H1 (cell line): Measurements from ENCODE around the gene EPS8L1. TPM values are rescaled to one million over a fixed set of nuclear protein-coding genes. Genes with fewer than 3 reads are reported as not detected.

Experiments used
- CTCF ChIA-PET: fragments of 300-600 bp; sonication (Branson Sonifier 250); formaldehyde crosslinking; loops from one replicate; lab custom pipeline; 2021; ENCODE audit not compliant: partially characterized antibody; lab: Charles Lee
- POLR2A ChIA-PET: fragments of 300-600 bp; sonication (Branson Sonifier 250); formaldehyde crosslinking; loops from one replicate; lab custom pipeline; 2021; ENCODE audit warnings: inconsistent platforms; ENCODE audit not compliant: partially characterized antibody; lab: Charles Lee
- DNase-seq, 2 experiments: peaks; one replicate each; pipeline versions ENCODE4 v3.0.0 to v3.0.0-alpha.2; 2010 to 2022; ENCODE audit warnings: low spot score in 2 of 2, low read depth in 1 of 2, mixed read lengths in 1 of 2
- FAIRE-seq: peaks from 2 replicates; lab custom pipeline; 2011; peaks lifted over from hg19 to GRCh38; lab: Jason Lieb, UNC
- H2AFZ ChIP-seq: 2 replicates; pipeline ENCODE4 v1.8.1; 2012; ENCODE audit warnings: low read length, inconsistent platforms
- H2AK5ac ChIP-seq: 2 replicates; pipeline ENCODE4 v1.6.1; 2013; ENCODE audit warnings: low read depth, low read length
- H2BK120ac ChIP-seq: replicated peaks from 2 replicates; pipeline ENCODE3; 2013; ENCODE audit warnings: low read depth, low read length, inconsistent platforms
- H2BK12ac ChIP-seq: 2 replicates; pipeline ENCODE4 v1.6.1; 2013; ENCODE audit warnings: low read depth, low read length
- H2BK15ac ChIP-seq: 2 replicates; pipeline ENCODE4 v1.6.1; 2013; ENCODE audit warnings: low read length
- H2BK20ac ChIP-seq: 2 replicates; pipeline ENCODE4 v1.6.1; 2013; ENCODE audit warnings: low read length
- H2BK5ac ChIP-seq: 2 replicates; pipeline ENCODE4 v1.6.1; 2013; ENCODE audit warnings: low read depth, low read length
- H3K14ac ChIP-seq: 2 replicates; pipeline ENCODE4 v1.6.1; 2013; ENCODE audit warnings: inconsistent platforms; ENCODE audit not compliant: insufficient read length
- H3K18ac ChIP-seq: 2 replicates; pipeline ENCODE4 v1.6.1; 2013; ENCODE audit warnings: low read length; ENCODE audit errors: extremely low read depth
- H3K23ac ChIP-seq: 2 replicates; pipeline ENCODE4 v1.6.1; 2013; ENCODE audit warnings: inconsistent platforms; ENCODE audit not compliant: insufficient read length
- H3K23me2 ChIP-seq: 2 replicates; pipeline ENCODE4 v1.6.1; 2013; ENCODE audit warnings: low read depth, low read length
- H3K27ac ChIP-seq: 2 replicates; pipeline ENCODE4 v1.6.1; 2011; ENCODE audit warnings: low read depth, low read length, inconsistent platforms
- H3K27me3 ChIP-seq, 4 experiments: replicated peaks in 1 of 4; 1 replicate in 1 of 4; 2 replicates in 3 of 4; pipeline versions ENCODE4 v1.6.1 to v1.8.1; 2011 to 2013; ENCODE audit warnings: low read length in 3 of 4, mild to moderate bottlenecking in 3 of 4, inconsistent platforms in 2 of 4, mixed read lengths in 2 of 4, moderate library complexity in 1 of 4; ENCODE audit not compliant: control insufficient read depth in 3 of 4, insufficient read depth in 3 of 4; ENCODE audit errors: extremely low read depth in 1 of 4
- H3K36me3 ChIP-seq, 4 experiments: 2 replicates each; pipeline versions ENCODE4 v1.6.1 to v1.8.1; 2011 to 2013; ENCODE audit warnings: mild to moderate bottlenecking in 4 of 4, low read length in 3 of 4, moderate library complexity in 2 of 4, control low read depth in 1 of 4, inconsistent platforms in 1 of 4; ENCODE audit not compliant: insufficient read depth in 4 of 4, control insufficient read depth in 2 of 4
- H3K4ac ChIP-seq: replicated peaks from 2 replicates; pipeline ENCODE3; 2013; ENCODE audit warnings: low read length, low read depth, mixed read lengths, inconsistent platforms; ENCODE audit not compliant: insufficient read length
- H3K4me1 ChIP-seq, 4 experiments: replicated peaks in 1 of 4; 1 replicate in 1 of 4; 2 replicates in 3 of 4; pipeline versions ENCODE4 v1.6.1 to v1.8.1; 2011 to 2013; ENCODE audit warnings: low read length in 3 of 4, inconsistent platforms in 2 of 4, mixed read lengths in 1 of 4; ENCODE audit not compliant: insufficient read depth in 4 of 4, control insufficient read depth in 3 of 4
- H3K4me2 ChIP-seq, 2 experiments: 2 replicates each; pipeline versions ENCODE4 v1.6.1 to v1.8.1; 2011 to 2013; ENCODE audit warnings: low read depth in 2 of 2, low read length in 2 of 2, control low read depth in 1 of 2, inconsistent platforms in 1 of 2, mild to moderate bottlenecking in 1 of 2; ENCODE audit not compliant: insufficient read depth in 1 of 2
- H3K4me3 ChIP-seq, 4 experiments: fragments of 200-600, 300-600 bp in 1 of 4; sonication (generic), shearing (Covaris generic), sonication (Bioruptor Twin) in 1 of 4; 2 replicates each; pipeline versions ENCODE4 v1.5.1 to v1.8.1; 2011 to 2016; ENCODE audit warnings: low read length in 4 of 4, low read depth in 3 of 4, control low read depth in 2 of 4, inconsistent platforms in 2 of 4, mild to moderate bottlenecking in 2 of 4, mixed read lengths in 1 of 4, moderate library complexity in 1 of 4; ENCODE audit not compliant: insufficient read depth in 2 of 4; ENCODE audit errors: extremely low read depth in 1 of 4
- H3K56ac ChIP-seq: replicated peaks from 2 replicates; pipeline ENCODE3; 2013; ENCODE audit warnings: low read depth, mild to moderate bottlenecking, mixed read lengths, low read length, inconsistent platforms; ENCODE audit not compliant: insufficient read length
- H3K79me1 ChIP-seq: 2 replicates; pipeline ENCODE4 v1.6.1; 2013; ENCODE audit warnings: low read depth, low read length, control low read depth
- H3K79me2 ChIP-seq, 2 experiments: 2 replicates each; pipeline versions ENCODE4 v1.6.1 to v1.8.1; 2012 to 2013; ENCODE audit warnings: low read length in 2 of 2, mild to moderate bottlenecking in 2 of 2, inconsistent platforms in 1 of 2; ENCODE audit not compliant: insufficient read depth in 2 of 2, control insufficient read depth in 1 of 2
- H3K9ac ChIP-seq, 4 experiments: replicated peaks in 1 of 4; 1 replicate in 1 of 4; 2 replicates in 3 of 4; pipeline versions ENCODE4 v1.6.1 to v1.8.1; 2011 to 2013; ENCODE audit warnings: low read depth in 3 of 4, low read length in 3 of 4, control low read depth in 2 of 4, mild to moderate bottlenecking in 2 of 4, moderate library complexity in 2 of 4, inconsistent platforms in 1 of 4; ENCODE audit errors: extremely low read depth in 1 of 4
- H3K9me3 ChIP-seq, 2 experiments: 2 replicates each; pipeline versions ENCODE4 v1.6.1 to v1.8.1; 2012 to 2013; ENCODE audit warnings: mild to moderate bottlenecking in 2 of 2, moderate library complexity in 2 of 2, control low read depth in 1 of 2, inconsistent platforms in 1 of 2, low read depth in 1 of 2, low read length in 1 of 2, mixed read lengths in 1 of 2; ENCODE audit not compliant: insufficient read depth in 2 of 2
- H4K20me1 ChIP-seq, 2 experiments: replicated peaks in 1 of 2; 2 replicates each; pipeline versions ENCODE3 to v1.8.1; 2011 to 2013; ENCODE audit warnings: inconsistent platforms in 2 of 2, low read length in 2 of 2, mild to moderate bottlenecking in 1 of 2; ENCODE audit not compliant: insufficient read depth in 2 of 2, control insufficient read depth in 1 of 2
- H4K5ac ChIP-seq: 2 replicates; pipeline ENCODE4 v1.6.1; 2013; ENCODE audit warnings: low read length, low read depth, mixed read lengths, inconsistent platforms; ENCODE audit not compliant: insufficient read length
- H4K8ac ChIP-seq: 2 replicates; pipeline ENCODE4 v1.8.0; 2013; ENCODE audit warnings: mild to moderate bottlenecking, moderate library complexity, low read length, inconsistent platforms; ENCODE audit not compliant: insufficient read depth; ENCODE audit errors: extremely low read depth
- H4K91ac ChIP-seq: replicated peaks from 2 replicates; pipeline ENCODE3; 2013; ENCODE audit warnings: low read length, mixed read lengths, inconsistent platforms; ENCODE audit not compliant: insufficient read length
- WGBS, 2 experiments: shearing (Covaris generic) in 1 of 2; methylation state at CpG; one replicate each; pipeline versions ENCODE4 v1.1.6 to v1.1.7; 2013 to 2015; ENCODE audit warnings: low lambda C conversion rate in 2 of 2, mixed read lengths in 2 of 2, inconsistent platforms in 1 of 2, low coverage in 1 of 2, missing lambda C conversion rate in 1 of 2; ENCODE audit not compliant: insufficient replicate concordance in 2 of 2, insufficient coverage in 1 of 2, insufficient read length in 1 of 2; ENCODE audit errors: extremely low coverage in 1 of 2, missing lambda C conversion rate in 1 of 2; 5-methylcytosine and 5-hydroxymethylcytosine counted together
- polyA plus RNA-seq, 7 experiments: library from polyadenylated mRNA; depleted of rRNA in 3 of 7; stranded (reverse) in 5 of 7; unstranded in 2 of 7; fragments of >200 nt in 5 of 7; fragments of 200-250 nt in 2 of 7; gene quantifications; 1 replicate in 5 of 7; 2 replicates in 1 of 7; 4 replicates in 1 of 7; pipeline versions ENCODE4 v1.2.1 to v1.2.3, GENCODE V29; 2011 to 2013; ENCODE audit warnings: missing spikeins in 2 of 7, mixed read lengths in 2 of 7
- total RNA-seq: library from RNA; stranded (reverse); fragmentation: NEBNext Ultra II Directional; extraction: Animal tissue kit (Norgen Biotek cat#: 25700); gene quantifications from 2 replicates; pipeline ENCODE4 v1.2.1, GENCODE V29; 2021

Gene EPS8L1
- total and polyA plus RNA-seq, 2 of the 8 experiments (the other 6 are each of a cell fraction or from before 2014, with no cell fraction given) = 19.8 to 30.2 TPM

GRCh38 chr19:55044286-55044685 is 31.4 kb upstream of the EPS8L1 start:
- Histone ChIP-seq H3K23ac (no peak overlapping the region), H3K79me2 (no peaks in the 10 kb centered on the region), H2BK5ac (no peak overlapping the region), H4K91ac (no peak overlapping the region), H3K9me3 (no peaks in the 10 kb centered on the region), H3K27ac (no peak overlapping the region), H4K8ac (no peak overlapping the region), H2AK5ac (no peak overlapping the region), H3K9ac (no peak overlapping the region), H3K79me1 (peaks cover 2% of the 10 kb centered on the region; the same call in 1 of the 2 replicates), H3K23me2 (no peaks in the 10 kb centered on the region; the same call in 1 of the 2 replicates), H2BK15ac (no peak overlapping the region), H3K56ac (no peak overlapping the region), H3K4me1 (no peaks in the 10 kb centered on the region; a peak in 1 of 7 replicates), H3K27me3 (no peaks in the 10 kb centered on the region; a peak in 1 of 7 replicates), H2BK12ac (no peak overlapping the region), H3K36me3 (peaks cover 10 to 57% (median 30%) of the 10 kb centered on the region in 4 experiments), H3K14ac (no peak overlapping the region), H3K4ac (no peak overlapping the region), H3K18ac (no peak overlapping the region), H2AFZ (no peak overlapping the region), H3K4me2 (no peak overlapping the region), H4K20me1 (peaks cover 9 to 10% of the 10 kb centered on the region in 2 experiments), H2BK120ac (no peak overlapping the region), H4K5ac (no peak overlapping the region), H2BK20ac (no peak overlapping the region), H3K4me3 (no peak overlapping the region)
- FAIRE-seq (no peak), DNase-seq (no peak)
- WGBS, 2 experiments = 94% methylated on average over 3 of the region's 5 CpGs; no CpG with 5 or more reads in 1 of the 2 experiments
- ChIA-PET CTCF (interaction anchor here (0.6 to 2.5 kb wide), 9 partner anchors 9 to 375 kb away, joined by 3 to 10 read pairs (median 3); no protein-coding TSS in a partner anchor), POLR2A (interaction anchor here (1.2 to 1.4 kb wide), 2 partner anchors 43 to 63 kb away, joined by 3 to 5 read pairs; no protein-coding TSS in a partner anchor)
